H1 (cell line): Measurements from ENCODE around the gene SHANK2. TPM values are rescaled to one million over a fixed set of nuclear protein-coding genes. Genes with fewer than 3 reads are reported as not detected.

Experiments used
- CTCF ChIA-PET: fragments of 300-600 bp; sonication (Branson Sonifier 250); formaldehyde crosslinking; loops from one replicate; lab custom pipeline; 2021; ENCODE audit not compliant: partially characterized antibody; lab: Charles Lee
- POLR2A ChIA-PET: fragments of 300-600 bp; sonication (Branson Sonifier 250); formaldehyde crosslinking; loops from one replicate; lab custom pipeline; 2021; ENCODE audit warnings: inconsistent platforms; ENCODE audit not compliant: partially characterized antibody; lab: Charles Lee
- DNase-seq, 2 experiments: peaks; one replicate each; pipeline versions ENCODE4 v3.0.0 to v3.0.0-alpha.2; 2010 to 2022; ENCODE audit warnings: low spot score in 2 of 2, low read depth in 1 of 2, mixed read lengths in 1 of 2
- FAIRE-seq: peaks from 2 replicates; lab custom pipeline; 2011; peaks lifted over from hg19 to GRCh38; lab: Jason Lieb, UNC
- H2AFZ ChIP-seq: 2 replicates; pipeline ENCODE4 v1.8.1; 2012; ENCODE audit warnings: low read length, inconsistent platforms
- H2AK5ac ChIP-seq: 2 replicates; pipeline ENCODE4 v1.6.1; 2013; ENCODE audit warnings: low read depth, low read length
- H2BK120ac ChIP-seq: replicated peaks from 2 replicates; pipeline ENCODE3; 2013; ENCODE audit warnings: low read depth, low read length, inconsistent platforms
- H2BK12ac ChIP-seq: 2 replicates; pipeline ENCODE4 v1.6.1; 2013; ENCODE audit warnings: low read depth, low read length
- H2BK15ac ChIP-seq: 2 replicates; pipeline ENCODE4 v1.6.1; 2013; ENCODE audit warnings: low read length
- H2BK20ac ChIP-seq: 2 replicates; pipeline ENCODE4 v1.6.1; 2013; ENCODE audit warnings: low read length
- H2BK5ac ChIP-seq: 2 replicates; pipeline ENCODE4 v1.6.1; 2013; ENCODE audit warnings: low read depth, low read length
- H3K14ac ChIP-seq: 2 replicates; pipeline ENCODE4 v1.6.1; 2013; ENCODE audit warnings: inconsistent platforms; ENCODE audit not compliant: insufficient read length
- H3K18ac ChIP-seq: 2 replicates; pipeline ENCODE4 v1.6.1; 2013; ENCODE audit warnings: low read length; ENCODE audit errors: extremely low read depth
- H3K23ac ChIP-seq: 2 replicates; pipeline ENCODE4 v1.6.1; 2013; ENCODE audit warnings: inconsistent platforms; ENCODE audit not compliant: insufficient read length
- H3K23me2 ChIP-seq: 2 replicates; pipeline ENCODE4 v1.6.1; 2013; ENCODE audit warnings: low read depth, low read length
- H3K27ac ChIP-seq: 2 replicates; pipeline ENCODE4 v1.6.1; 2011; ENCODE audit warnings: low read depth, low read length, inconsistent platforms
- H3K27me3 ChIP-seq, 4 experiments: replicated peaks in 1 of 4; 1 replicate in 1 of 4; 2 replicates in 3 of 4; pipeline versions ENCODE4 v1.6.1 to v1.8.1; 2011 to 2013; ENCODE audit warnings: low read length in 3 of 4, mild to moderate bottlenecking in 3 of 4, inconsistent platforms in 2 of 4, mixed read lengths in 2 of 4, moderate library complexity in 1 of 4; ENCODE audit not compliant: control insufficient read depth in 3 of 4, insufficient read depth in 3 of 4; ENCODE audit errors: extremely low read depth in 1 of 4
- H3K36me3 ChIP-seq, 4 experiments: 2 replicates each; pipeline versions ENCODE4 v1.6.1 to v1.8.1; 2011 to 2013; ENCODE audit warnings: mild to moderate bottlenecking in 4 of 4, low read length in 3 of 4, moderate library complexity in 2 of 4, control low read depth in 1 of 4, inconsistent platforms in 1 of 4; ENCODE audit not compliant: insufficient read depth in 4 of 4, control insufficient read depth in 2 of 4
- H3K4ac ChIP-seq: replicated peaks from 2 replicates; pipeline ENCODE3; 2013; ENCODE audit warnings: low read length, low read depth, mixed read lengths, inconsistent platforms; ENCODE audit not compliant: insufficient read length
- H3K4me1 ChIP-seq, 4 experiments: replicated peaks in 1 of 4; 1 replicate in 1 of 4; 2 replicates in 3 of 4; pipeline versions ENCODE4 v1.6.1 to v1.8.1; 2011 to 2013; ENCODE audit warnings: low read length in 3 of 4, inconsistent platforms in 2 of 4, mixed read lengths in 1 of 4; ENCODE audit not compliant: insufficient read depth in 4 of 4, control insufficient read depth in 3 of 4
- H3K4me2 ChIP-seq, 2 experiments: 2 replicates each; pipeline versions ENCODE4 v1.6.1 to v1.8.1; 2011 to 2013; ENCODE audit warnings: low read depth in 2 of 2, low read length in 2 of 2, control low read depth in 1 of 2, inconsistent platforms in 1 of 2, mild to moderate bottlenecking in 1 of 2; ENCODE audit not compliant: insufficient read depth in 1 of 2
- H3K4me3 ChIP-seq, 4 experiments: fragments of 200-600, 300-600 bp in 1 of 4; sonication (generic), shearing (Covaris generic), sonication (Bioruptor Twin) in 1 of 4; 2 replicates each; pipeline versions ENCODE4 v1.5.1 to v1.8.1; 2011 to 2016; ENCODE audit warnings: low read length in 4 of 4, low read depth in 3 of 4, control low read depth in 2 of 4, inconsistent platforms in 2 of 4, mild to moderate bottlenecking in 2 of 4, mixed read lengths in 1 of 4, moderate library complexity in 1 of 4; ENCODE audit not compliant: insufficient read depth in 2 of 4; ENCODE audit errors: extremely low read depth in 1 of 4
- H3K56ac ChIP-seq: replicated peaks from 2 replicates; pipeline ENCODE3; 2013; ENCODE audit warnings: low read depth, mild to moderate bottlenecking, mixed read lengths, low read length, inconsistent platforms; ENCODE audit not compliant: insufficient read length
- H3K79me1 ChIP-seq: 2 replicates; pipeline ENCODE4 v1.6.1; 2013; ENCODE audit warnings: low read depth, low read length, control low read depth
- H3K79me2 ChIP-seq, 2 experiments: 2 replicates each; pipeline versions ENCODE4 v1.6.1 to v1.8.1; 2012 to 2013; ENCODE audit warnings: low read length in 2 of 2, mild to moderate bottlenecking in 2 of 2, inconsistent platforms in 1 of 2; ENCODE audit not compliant: insufficient read depth in 2 of 2, control insufficient read depth in 1 of 2
- H3K9ac ChIP-seq, 4 experiments: replicated peaks in 1 of 4; 1 replicate in 1 of 4; 2 replicates in 3 of 4; pipeline versions ENCODE4 v1.6.1 to v1.8.1; 2011 to 2013; ENCODE audit warnings: low read depth in 3 of 4, low read length in 3 of 4, control low read depth in 2 of 4, mild to moderate bottlenecking in 2 of 4, moderate library complexity in 2 of 4, inconsistent platforms in 1 of 4; ENCODE audit errors: extremely low read depth in 1 of 4
- H3K9me3 ChIP-seq, 2 experiments: 2 replicates each; pipeline versions ENCODE4 v1.6.1 to v1.8.1; 2012 to 2013; ENCODE audit warnings: mild to moderate bottlenecking in 2 of 2, moderate library complexity in 2 of 2, control low read depth in 1 of 2, inconsistent platforms in 1 of 2, low read depth in 1 of 2, low read length in 1 of 2, mixed read lengths in 1 of 2; ENCODE audit not compliant: insufficient read depth in 2 of 2
- H4K20me1 ChIP-seq, 2 experiments: replicated peaks in 1 of 2; 2 replicates each; pipeline versions ENCODE3 to v1.8.1; 2011 to 2013; ENCODE audit warnings: inconsistent platforms in 2 of 2, low read length in 2 of 2, mild to moderate bottlenecking in 1 of 2; ENCODE audit not compliant: insufficient read depth in 2 of 2, control insufficient read depth in 1 of 2
- H4K5ac ChIP-seq: 2 replicates; pipeline ENCODE4 v1.6.1; 2013; ENCODE audit warnings: low read length, low read depth, mixed read lengths, inconsistent platforms; ENCODE audit not compliant: insufficient read length
- H4K8ac ChIP-seq: 2 replicates; pipeline ENCODE4 v1.8.0; 2013; ENCODE audit warnings: mild to moderate bottlenecking, moderate library complexity, low read length, inconsistent platforms; ENCODE audit not compliant: insufficient read depth; ENCODE audit errors: extremely low read depth
- H4K91ac ChIP-seq: replicated peaks from 2 replicates; pipeline ENCODE3; 2013; ENCODE audit warnings: low read length, mixed read lengths, inconsistent platforms; ENCODE audit not compliant: insufficient read length
- CBX8 ChIP-seq: fragments of 300-800, 300-1000 bp; sonication (generic); IDR thresholded peaks from 2 replicates; pipeline ENCODE4 v1.7.1; 2016; ENCODE audit warnings: low read depth, low read length, borderline replicate concordance
- CTCF ChIP-seq, 3 experiments: IDR thresholded peaks; 1 replicate in 2 of 3; 2 replicates in 1 of 3; pipeline versions ENCODE4 v1.5.1 to v1.6.1; 2011; ENCODE audit warnings: low read length in 3 of 3, mild to moderate bottlenecking in 3 of 3, inconsistent platforms in 2 of 3, low read depth in 1 of 3, moderate library complexity in 1 of 3; ENCODE audit not compliant: insufficient read depth in 1 of 3; ENCODE audit errors: control extremely low read depth in 1 of 3
- E2F6 ChIP-seq: IDR thresholded peaks from 2 replicates; pipeline ENCODE4 v1.6.1; 2012; ENCODE audit warnings: inconsistent platforms
- EGR1 ChIP-seq: IDR thresholded peaks from 2 replicates; pipeline ENCODE4 v1.6.1; 2011; ENCODE audit warnings: low read depth, low read length, borderline replicate concordance
- POLR2AphosphoS5 ChIP-seq: IDR thresholded peaks from 2 replicates; pipeline ENCODE4 v1.6.1; 2011; ENCODE audit warnings: low read depth, low read length
- RFX5 ChIP-seq: IDR thresholded peaks from 2 replicates; pipeline ENCODE4 v1.6.1; 2011; ENCODE audit warnings: low read depth, low read length, improper control_type of control experiment, borderline replicate concordance
- SAP30 ChIP-seq: fragments of 300-600 bp; sonication (generic); IDR thresholded peaks from 2 replicates; pipeline ENCODE4 v1.7.1; 2012; ENCODE audit warnings: low read length, moderate library complexity, mild to moderate bottlenecking, inconsistent platforms; ENCODE audit not compliant: insufficient read depth, insufficient replicate concordance
- SP1 ChIP-seq: IDR thresholded peaks from 2 replicates; pipeline ENCODE4 v1.6.1; 2011; ENCODE audit warnings: low read depth, low read length
- SP4 ChIP-seq: IDR thresholded peaks from 2 replicates; pipeline ENCODE4 v1.6.1; 2012; ENCODE audit warnings: low read length, inconsistent platforms
- TAF7 ChIP-seq: optimal IDR thresholded peaks from 2 replicates; pipeline ENCODE3; 2011; ENCODE audit warnings: low read depth, mild to moderate bottlenecking, inconsistent platforms, low read length, moderate library complexity, borderline replicate concordance
- WGBS, 2 experiments: shearing (Covaris generic) in 1 of 2; methylation state at CpG; one replicate each; pipeline versions ENCODE4 v1.1.6 to v1.1.7; 2013 to 2015; ENCODE audit warnings: low lambda C conversion rate in 2 of 2, mixed read lengths in 2 of 2, inconsistent platforms in 1 of 2, low coverage in 1 of 2, missing lambda C conversion rate in 1 of 2; ENCODE audit not compliant: insufficient replicate concordance in 2 of 2, insufficient coverage in 1 of 2, insufficient read length in 1 of 2; ENCODE audit errors: extremely low coverage in 1 of 2, missing lambda C conversion rate in 1 of 2; 5-methylcytosine and 5-hydroxymethylcytosine counted together
- polyA plus RNA-seq, 7 experiments: library from polyadenylated mRNA; depleted of rRNA in 3 of 7; stranded (reverse) in 5 of 7; unstranded in 2 of 7; fragments of >200 nt in 5 of 7; fragments of 200-250 nt in 2 of 7; gene quantifications; 1 replicate in 5 of 7; 2 replicates in 1 of 7; 4 replicates in 1 of 7; pipeline versions ENCODE4 v1.2.1 to v1.2.3, GENCODE V29; 2011 to 2013; ENCODE audit warnings: missing spikeins in 2 of 7, mixed read lengths in 2 of 7
- total RNA-seq: library from RNA; stranded (reverse); fragmentation: NEBNext Ultra II Directional; extraction: Animal tissue kit (Norgen Biotek cat#: 25700); gene quantifications from 2 replicates; pipeline ENCODE4 v1.2.1, GENCODE V29; 2021

SHANK2 gene
- total and polyA plus RNA-seq, 2 of the 8 experiments (the other 6 are each of a cell fraction or from before 2014, with no cell fraction given), result 10.1 to 54.2 TPM

GRCh38 chr11:71284525-71285092 is 32.2 kb upstream of the SHANK2 start:
- ChIA-PET CTCF (interaction anchor here (0.6 kb wide), 1 partner anchor 90 kb away, joined by 3 read pairs; no protein-coding TSS in a partner anchor), POLR2A (no interaction called here)
- Histone ChIP-seq H2BK5ac (no peak overlapping the region), H2BK15ac (no peak overlapping the region), H3K23me2 (no peaks in the 10 kb centered on the region), H3K27me3 (no peaks in the 10 kb centered on the region; a peak in 1 of 7 replicates), H2AK5ac (no peak overlapping the region), H3K79me1 (no peaks in the 10 kb centered on the region), H4K91ac (no peak overlapping the region), H3K4ac (no peak overlapping the region), H3K4me1 (peaks cover 0 to 3% (median 0%) of the 10 kb centered on the region in 4 experiments; a peak in 2 of 7 replicates), H3K56ac (no peak overlapping the region), H3K27ac (no peak overlapping the region), H3K9ac (no peak overlapping the region), H2BK120ac (no peak overlapping the region), H4K20me1 (peaks cover 0 to 1% of the 10 kb centered on the region in 2 experiments), H3K14ac (no peak overlapping the region), H2BK20ac (no peak overlapping the region), H2BK12ac (0 out of 2 replicates have a peak overlapping the region, but pooled peaks have one; percentile 17), H3K9me3 (0 out of 4 replicates have a peak, but pooled peaks cover 0 to 3% of the 10 kb centered on the region in 2 experiments), H4K8ac (0 out of 2 replicates have a peak overlapping the region, but pooled peaks have one; percentile 76), H3K79me2 (no peaks in the 10 kb centered on the region), H3K18ac (no peak overlapping the region), H2AFZ (no peak overlapping the region), H4K5ac (no peak overlapping the region), H3K4me2 (no peak overlapping the region), H3K4me3 (no peak overlapping the region), H3K23ac (no peak overlapping the region), H3K36me3 (no peaks in the 10 kb centered on the region)
- no peak for DNase-seq
- no peak for FAIRE-seq
- WGBS, 2 experiments, result 96% methylated on average over 2 of the region's 2 CpGs; no CpG with 5 or more reads in 1 of the 2 experiments
- TF ChIP-seq SP4, result no peak
- no peak for TF ChIP-seq CBX8
- no peak for TF ChIP-seq RFX5
- TF ChIP-seq CTCF (IDR thresholded peaks at IDR 0.05; ENCODE audit: control extremely low read depth in 1 of 3, insufficient read depth in 1 of 3, low read depth in 1 of 3, low read length in 3 of 3), result no peak
- no peak for TF ChIP-seq SP1
- TF ChIP-seq TAF7, result no peak
- no peak for TF ChIP-seq SAP30
- no peak for TF ChIP-seq E2F6
- TF ChIP-seq EGR1, result no peak
- no peak for TF ChIP-seq POLR2AphosphoS5
